ENCODE measurements around the gene EBF3.

- TF ChIP-seq, protein P1, sequence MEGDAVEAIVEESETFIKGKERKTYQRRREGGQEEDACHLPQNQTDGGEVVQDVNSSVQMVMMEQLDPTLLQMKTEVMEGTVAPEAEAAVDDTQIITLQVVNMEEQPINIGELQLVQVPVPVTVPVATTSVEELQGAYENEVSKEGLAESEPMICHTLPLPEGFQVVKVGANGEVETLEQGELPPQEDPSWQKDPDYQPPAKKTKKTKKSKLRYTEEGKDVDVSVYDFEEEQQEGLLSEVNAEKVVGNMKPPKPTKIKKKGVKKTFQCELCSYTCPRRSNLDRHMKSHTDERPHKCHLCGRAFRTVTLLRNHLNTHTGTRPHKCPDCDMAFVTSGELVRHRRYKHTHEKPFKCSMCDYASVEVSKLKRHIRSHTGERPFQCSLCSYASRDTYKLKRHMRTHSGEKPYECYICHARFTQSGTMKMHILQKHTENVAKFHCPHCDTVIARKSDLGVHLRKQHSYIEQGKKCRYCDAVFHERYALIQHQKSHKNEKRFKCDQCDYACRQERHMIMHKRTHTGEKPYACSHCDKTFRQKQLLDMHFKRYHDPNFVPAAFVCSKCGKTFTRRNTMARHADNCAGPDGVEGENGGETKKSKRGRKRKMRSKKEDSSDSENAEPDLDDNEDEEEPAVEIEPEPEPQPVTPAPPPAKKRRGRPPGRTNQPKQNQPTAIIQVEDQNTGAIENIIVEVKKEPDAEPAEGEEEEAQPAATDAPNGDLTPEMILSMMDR (IDR thresholded peaks at IDR 0.05) = no peak
- TF ChIP-seq POLR2A (IDR thresholded peaks at IDR 0.05) = no peak
These were observed 85.2 kb downstream of the EBF3 start for GRCh38 chr10:129878835-129879234.
